T-cell (primary cell): ENCODE data around the gene ZNHIT2. TPM values are rescaled to one million over a fixed set of nuclear protein-coding genes. Genes with fewer than 3 reads are reported as not detected.

ENCODE experiments used
- ATAC-seq, 4 experiments: fragments of 200-7000 bp in 3 of 4; fragments of 150-1000 bp in 1 of 4; cut with Tn5 transposase; replicated peaks in 1 of 4; 1 replicate in 3 of 4; 2 replicates in 1 of 4; pipeline ENCODE4 v1.10.0; 2021; ENCODE audit warnings: moderate library complexity in 3 of 4, mild to moderate bottlenecking in 2 of 4, moderate number of reproducible peaks in 1 of 4
- CTCF ChIA-PET, 2 donors: fragments of 300-600 bp; sonication (Branson Sonifier 250); formaldehyde crosslinking; loops; one replicate each; lab custom pipeline; 2022; ENCODE audit warnings: antibody characterized with exemption in 2 of 2; lab: Charles Lee
- POLR2A ChIA-PET, 2 donors: fragments of 300-600 bp; sonication (Branson Sonifier 250); formaldehyde crosslinking; loops; one replicate each; lab custom pipeline; 2022; ENCODE audit warnings: antibody characterized with exemption in 2 of 2; lab: Charles Lee
- DNase-seq, 35 experiments: peaks; one replicate each; pipeline versions ENCODE4 v3.0.0 to v3.0.0-alpha.2; 2013 to 2023
- H3K27ac ChIP-seq: one replicate; pipeline ENCODE4 v1.5.1; 2013; ENCODE audit warnings: low read length
- H3K27me3 ChIP-seq, 2 experiments: replicated peaks in 1 of 2; 1 replicate in 1 of 2; 2 replicates in 1 of 2; pipeline versions ENCODE4 v1.6.1 to v1.7.0; 2013; ENCODE audit warnings: low read length in 1 of 2, mixed read lengths in 1 of 2; ENCODE audit not compliant: control insufficient read depth in 2 of 2, insufficient read depth in 2 of 2; ENCODE audit errors: extremely low read depth in 1 of 2
- H3K36me3 ChIP-seq, 2 donors: 1 replicate in 1 of 2; 2 replicates in 1 of 2; pipeline versions ENCODE4 v1.6.1 to v1.7.0; 2013; ENCODE audit warnings: low read length in 1 of 2; ENCODE audit not compliant: control insufficient read depth in 2 of 2, insufficient read depth in 1 of 2; ENCODE audit errors: extremely low read depth in 1 of 2
- H3K4me1 ChIP-seq, 2 experiments: 1 replicate in 1 of 2; 2 replicates in 1 of 2; pipeline versions ENCODE4 v1.6.1 to v1.7.0; 2013; ENCODE audit warnings: low read length in 2 of 2, mixed read lengths in 1 of 2; ENCODE audit not compliant: insufficient read depth in 2 of 2, control insufficient read depth in 1 of 2; ENCODE audit errors: extremely low read depth in 1 of 2
- H3K4me3 ChIP-seq, 2 donors: 1 replicate in 1 of 2; 2 replicates in 1 of 2; pipeline versions ENCODE4 v1.5.1 to v1.7.0; 2013; ENCODE audit warnings: mild to moderate bottlenecking in 2 of 2, low read length in 1 of 2, moderate library complexity in 1 of 2; ENCODE audit not compliant: control insufficient read depth in 1 of 2; ENCODE audit errors: extremely low read depth in 1 of 2
- H3K9me3 ChIP-seq: 2 replicates; pipeline ENCODE4 v1.7.0; 2013
- H3K27ac Mint-ChIP-seq, 2 donors: one replicate each; pipeline ENCODE4 v1.8.0; 2020 to 2021; ENCODE audit warnings: mild to moderate bottlenecking in 2 of 2, mixed read lengths in 2 of 2
- H3K27me3 Mint-ChIP-seq, 2 donors: one replicate each; pipeline ENCODE4 v1.8.0; 2021 to 2022; ENCODE audit warnings: mixed read lengths in 2 of 2
- H3K36me3 Mint-ChIP-seq: one replicate; pipeline ENCODE4 v1.8.0; 2021; ENCODE audit warnings: mixed read lengths
- H3K4me1 Mint-ChIP-seq, 3 donors: one replicate each; pipeline ENCODE4 v1.8.0; 2020 to 2022; ENCODE audit warnings: mixed read lengths in 3 of 3, mild to moderate bottlenecking in 1 of 3
- H3K4me3 Mint-ChIP-seq, 3 donors: one replicate each; pipeline ENCODE4 v1.8.0; 2020 to 2022; ENCODE audit warnings: mild to moderate bottlenecking in 3 of 3, mixed read lengths in 3 of 3, moderate library complexity in 3 of 3
- H3K9me3 Mint-ChIP-seq, 3 donors: one replicate each; pipeline ENCODE4 v1.8.0; 2020 to 2022; ENCODE audit warnings: mixed read lengths in 3 of 3
- WGBS: methylation state at CpG from one replicate; pipeline ENCODE4 v1.1.5; 2013; ENCODE audit warnings: missing lambda C conversion rate; ENCODE audit not compliant: insufficient coverage; 5-methylcytosine and 5-hydroxymethylcytosine counted together
- total RNA-seq, 35 experiments: library from RNA in 6 of 35; stranded (reverse) in 6 of 35; fragments of 120-200 nt in 1 of 35; gene quantifications; one replicate each; pipeline versions ENCODE4 v1.2.1 to v1.2.4 and lab custom pipeline; 2013 to 2026

ZNHIT2 gene
- total RNA-seq, 5 donors from 2014 or later (not counting 1 experiment from before 2014, with no cell fraction given): 7.0 to 20.4 (median 18.1) TPM

- ATAC-seq (no peak), DNase-seq (no peak)
- H3K4me3 Mint-ChIP-seq: no peak overlapping the region
- H3K27ac Mint-ChIP-seq: no peak overlapping the region
- no CpG with 5 or more reads among the region's 5 CpGs for WGBS
- Histone ChIP-seq H3K9me3 (no peaks in the 10 kb centered on the region), H3K27me3 (no peaks in the 10 kb centered on the region), H3K4me3 (no peak overlapping the region), H3K4me1 (no peaks in the 10 kb centered on the region), H3K36me3 (no peaks in the 10 kb centered on the region), H3K27ac (no peak overlapping the region)
- peaks cover 4% of the 10 kb centered on the region in 2 donors for H3K27me3 Mint-ChIP-seq
- no peaks in the 10 kb centered on the region for H3K36me3 Mint-ChIP-seq
- ChIA-PET POLR2A (no interaction called here), CTCF (no interaction called here)
- H3K9me3 Mint-ChIP-seq: no peaks in the 10 kb centered on the region
- no peaks in the 10 kb centered on the region for H3K4me1 Mint-ChIP-seq
Observed at GRCh38 chr11:65159012-65159411, 41.5 kb upstream of the ZNHIT2 start.

- H3K4me3 ChIP-seq: no peak overlapping the region
- Mint-ChIP-seq H3K4me3 (no peak overlapping the region), H3K9me3 (no peaks in the 10 kb centered on the region), H3K27ac (no peak overlapping the region), H3K36me3 (no peaks in the 10 kb centered on the region), H3K4me1 (no peaks in the 10 kb centered on the region), H3K27me3 (peaks cover 4 to 8% of the 10 kb centered on the region in 2 donors)
- ATAC-seq: no peak
- no peak for DNase-seq
- no peaks in the 10 kb centered on the region for H3K36me3 ChIP-seq
- CTCF ChIA-PET: interaction anchor here (0.6 kb wide), 2 partner anchors 222 to 424 kb away, joined by 5 to 6 read pairs; no protein-coding TSS in a partner anchor
- H3K27me3 ChIP-seq: no peaks in the 10 kb centered on the region
- no peaks in the 10 kb centered on the region for H3K9me3 ChIP-seq
- H3K4me1 ChIP-seq: no peaks in the 10 kb centered on the region
- no peak overlapping the region for H3K27ac ChIP-seq
- 52% methylated on average over 3 of the region's 3 CpGs for WGBS
- POLR2A ChIA-PET: no interaction called here
Observed at GRCh38 chr11:65157336-65157735, 39.8 kb upstream of the ZNHIT2 start.

- H3K27me3 Mint-ChIP-seq: peaks cover 4 to 8% of the 10 kb centered on the region in 2 donors
- ChIA-PET POLR2A (no interaction called here), CTCF (interaction anchor here in 1 of 2 donors (0.6 kb wide), 1 partner anchor 222 kb away, joined by 6 read pairs; no protein-coding TSS in a partner anchor)
- H3K36me3 Mint-ChIP-seq: no peaks in the 10 kb centered on the region
- no peak overlapping the region for H3K4me3 ChIP-seq
- ATAC-seq (no peak), DNase-seq (no peak)
- H3K9me3 Mint-ChIP-seq: no peaks in the 10 kb centered on the region
- no peak overlapping the region for H3K27ac Mint-ChIP-seq
- H3K4me1 ChIP-seq: no peaks in the 10 kb centered on the region
- WGBS: 80% methylated on average over 3 of the region's 3 CpGs
- H3K4me3 Mint-ChIP-seq: no peak overlapping the region
- no peaks in the 10 kb centered on the region for H3K9me3 ChIP-seq
- no peaks in the 10 kb centered on the region for H3K27me3 ChIP-seq
- H3K27ac ChIP-seq: no peak overlapping the region
- H3K4me1 Mint-ChIP-seq: no peaks in the 10 kb centered on the region
- no peaks in the 10 kb centered on the region for H3K36me3 ChIP-seq
Observed at GRCh38 chr11:65156926-65157325, 39.4 kb upstream of the ZNHIT2 start.

DNA sequence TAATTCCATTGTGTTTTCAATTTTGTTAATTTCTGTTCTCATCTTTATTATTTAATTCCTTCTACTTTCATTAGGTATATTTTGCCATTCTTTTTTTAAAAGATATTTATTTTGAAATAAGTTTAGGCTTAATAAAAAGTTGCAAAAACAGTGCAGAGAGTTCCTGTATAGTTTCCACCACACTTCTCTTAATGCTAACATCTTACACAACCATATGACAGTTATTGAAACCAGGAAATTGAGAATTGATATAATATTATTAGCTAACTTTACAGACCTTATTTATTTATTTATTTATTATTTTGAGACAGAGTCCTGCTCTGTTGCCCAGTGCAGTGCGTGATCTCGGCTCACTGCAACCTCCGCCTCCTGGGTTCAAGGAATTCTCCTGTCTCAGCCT is 38.8 kb upstream of the ZNHIT2 start:
- no peak overlapping the region for H3K27ac ChIP-seq
- ChIA-PET CTCF (no interaction called here), POLR2A (no interaction called here)
- peaks cover 0 to 3% (median 0%) of the 10 kb centered on the region in 3 donors for H3K4me1 Mint-ChIP-seq
- H3K36me3 Mint-ChIP-seq: no peaks in the 10 kb centered on the region
- H3K4me3 Mint-ChIP-seq: no peak overlapping the region
- no peaks in the 10 kb centered on the region for H3K9me3 Mint-ChIP-seq
- H3K27me3 ChIP-seq: no peaks in the 10 kb centered on the region
- ATAC-seq: no peak
- DNase-seq: no peak
- no peaks in the 10 kb centered on the region for H3K4me1 ChIP-seq
- H3K27me3 Mint-ChIP-seq: peaks cover 4 to 8% of the 10 kb centered on the region in 2 donors
- H3K36me3 ChIP-seq: no peaks in the 10 kb centered on the region
- H3K9me3 ChIP-seq: no peaks in the 10 kb centered on the region
- WGBS: no CpG with 5 or more reads among the region's 3 CpGs
- no peak overlapping the region for H3K27ac Mint-ChIP-seq
- no peak overlapping the region for H3K4me3 ChIP-seq

- peak overlapping the region in 1 of 2 donors; percentile 6 for H3K27ac Mint-ChIP-seq
- Histone ChIP-seq H3K4me1 (no peaks in the 10 kb centered on the region), H3K27ac (no peak overlapping the region), H3K36me3 (no peaks in the 10 kb centered on the region), H3K27me3 (peaks cover 0 to 4% of the 10 kb centered on the region in 2 experiments), H3K4me3 (no peak overlapping the region), H3K9me3 (no peaks in the 10 kb centered on the region)
- peaks cover 0 to 3% of the 10 kb centered on the region in 2 donors for H3K27me3 Mint-ChIP-seq
- H3K4me1 Mint-ChIP-seq: peaks cover 0 to 6% (median 0%) of the 10 kb centered on the region in 3 donors
- CTCF ChIA-PET: no interaction called here
- POLR2A ChIA-PET: no interaction called here
- 71% methylated on average over 2 of the region's 2 CpGs for WGBS
- H3K36me3 Mint-ChIP-seq: no peaks in the 10 kb centered on the region
- no peak overlapping the region for H3K4me3 Mint-ChIP-seq
- H3K9me3 Mint-ChIP-seq: no peaks in the 10 kb centered on the region
- ATAC-seq (no peak), DNase-seq (no peak)
Observed at GRCh38 chr11:65152122-65152521, 34.6 kb upstream of the ZNHIT2 start.

GRCh38 chr11:65151331-65151899 is 33.9 kb upstream of the ZNHIT2 start:
- Histone ChIP-seq H3K27me3 (peaks cover 0 to 4% of the 10 kb centered on the region in 2 experiments), H3K4me3 (no peak overlapping the region), H3K4me1 (no peaks in the 10 kb centered on the region), H3K9me3 (no peaks in the 10 kb centered on the region), H3K36me3 (no peaks in the 10 kb centered on the region), H3K27ac (no peak overlapping the region)
- CTCF ChIA-PET: no interaction called here
- Mint-ChIP-seq H3K4me1 (peaks cover 0 to 6% (median 0%) of the 10 kb centered on the region in 3 donors), H3K27ac (no peak overlapping the region), H3K36me3 (no peaks in the 10 kb centered on the region), H3K4me3 (no peak overlapping the region), H3K9me3 (no peaks in the 10 kb centered on the region), H3K27me3 (peaks cover 0 to 3% of the 10 kb centered on the region in 2 donors)
- POLR2A ChIA-PET: no interaction called here
- no peak for ATAC-seq
- 58% methylated on average over 2 of the region's 3 CpGs for WGBS
- DNase-seq: no peak
